ENCODE data around the gene VAC14.
A peak's percentile ranks its signal among the peaks of the same experiment; 100 is the strongest.
"Not testable (repeated sequence)": the region's sequence is repeated elsewhere in the genome, so short reads cannot be mapped to it uniquely, and the experiment has no call there.

Gene VAC14

DNA sequence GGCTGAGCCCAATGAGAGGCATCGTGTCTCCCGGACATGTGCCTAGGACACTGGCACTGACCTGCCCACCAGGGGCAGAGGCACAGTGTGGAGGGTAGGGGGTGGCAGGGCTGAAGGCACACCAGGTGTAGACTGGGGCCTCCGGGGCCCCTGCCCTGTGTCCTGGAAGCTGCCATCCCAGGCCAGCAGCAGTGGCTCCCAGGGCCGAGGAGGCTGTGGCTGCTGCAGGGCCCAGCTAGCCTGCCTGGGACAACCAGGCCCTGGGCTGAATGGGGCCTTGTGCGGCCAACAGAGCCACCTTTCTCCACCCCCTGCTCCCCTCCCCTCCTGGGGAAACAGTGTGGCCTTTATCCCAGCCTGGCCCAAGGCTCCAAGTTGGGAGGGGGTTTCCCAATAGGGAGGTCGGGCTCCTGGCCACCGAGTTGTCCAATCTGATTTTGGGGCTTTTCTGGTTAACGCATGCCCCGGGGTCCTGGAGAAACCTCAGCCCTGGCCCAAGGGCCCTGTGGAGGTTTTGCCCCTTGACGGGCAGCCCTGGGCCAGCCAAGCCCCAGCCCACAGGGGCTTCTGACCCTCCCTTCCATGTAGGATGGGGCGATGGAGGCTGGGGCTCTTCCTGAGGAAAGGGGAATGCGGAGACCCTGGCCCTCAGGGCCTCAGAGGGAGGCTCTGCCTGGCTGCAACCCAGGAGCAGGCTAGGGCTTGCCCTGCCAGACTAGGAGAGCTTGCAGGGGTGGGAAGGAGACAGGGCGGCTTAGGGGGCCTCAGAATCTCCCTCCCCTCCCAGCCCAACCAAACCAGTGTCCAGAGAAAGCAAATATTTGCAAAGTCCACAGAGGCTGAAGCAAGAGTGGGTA is 119.3 kb downstream of the VAC14 start:
- peak; percentile 61 for DNase-seq (ENCODE audit: low read depth, low spot score)

DNA sequence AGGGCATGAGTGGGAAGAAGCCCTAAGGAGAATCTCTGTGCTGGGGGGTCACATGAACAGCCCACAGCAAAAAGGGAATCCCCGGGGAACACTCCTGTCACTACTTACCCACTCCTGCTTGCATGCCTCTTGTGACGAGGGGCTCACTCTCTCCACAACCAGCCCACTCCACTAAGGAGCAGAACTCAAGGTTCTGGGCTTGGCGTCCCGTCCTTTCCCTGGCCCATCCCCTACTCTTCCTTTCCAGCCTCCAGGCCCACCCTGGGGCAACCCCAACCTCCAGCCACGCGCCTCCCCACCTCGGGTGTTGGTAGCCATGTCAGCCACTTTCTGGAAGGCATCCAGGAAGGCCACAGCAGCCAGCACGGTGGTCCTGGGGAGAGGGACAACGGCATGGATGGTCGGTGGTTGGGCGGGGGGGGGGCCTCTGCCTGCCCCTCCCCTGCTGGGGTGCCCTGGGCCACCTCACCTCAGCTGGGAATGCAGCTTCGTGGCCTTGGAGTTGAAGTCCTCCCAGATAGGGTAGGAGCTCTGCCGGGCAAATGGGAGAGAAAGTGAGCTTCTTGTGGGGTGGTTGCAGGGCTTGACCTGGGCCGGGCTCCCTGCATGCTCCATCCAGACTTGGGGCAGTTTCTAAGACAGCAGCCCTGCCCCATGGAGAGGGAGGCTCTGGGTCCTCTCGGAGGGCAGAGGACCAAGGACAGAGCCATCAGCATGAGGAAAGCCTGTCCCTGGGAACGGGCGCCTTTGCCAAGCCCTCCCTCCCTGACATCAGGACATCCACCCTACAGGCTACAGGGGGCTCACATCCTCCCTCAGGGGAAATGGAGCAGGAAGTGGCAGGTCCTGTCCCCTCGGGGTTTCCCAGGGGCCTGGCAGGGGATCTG is 120.2 kb downstream of the VAC14 start:
- DNase-seq (ENCODE audit: low read depth, low spot score), result no peak

DNA sequence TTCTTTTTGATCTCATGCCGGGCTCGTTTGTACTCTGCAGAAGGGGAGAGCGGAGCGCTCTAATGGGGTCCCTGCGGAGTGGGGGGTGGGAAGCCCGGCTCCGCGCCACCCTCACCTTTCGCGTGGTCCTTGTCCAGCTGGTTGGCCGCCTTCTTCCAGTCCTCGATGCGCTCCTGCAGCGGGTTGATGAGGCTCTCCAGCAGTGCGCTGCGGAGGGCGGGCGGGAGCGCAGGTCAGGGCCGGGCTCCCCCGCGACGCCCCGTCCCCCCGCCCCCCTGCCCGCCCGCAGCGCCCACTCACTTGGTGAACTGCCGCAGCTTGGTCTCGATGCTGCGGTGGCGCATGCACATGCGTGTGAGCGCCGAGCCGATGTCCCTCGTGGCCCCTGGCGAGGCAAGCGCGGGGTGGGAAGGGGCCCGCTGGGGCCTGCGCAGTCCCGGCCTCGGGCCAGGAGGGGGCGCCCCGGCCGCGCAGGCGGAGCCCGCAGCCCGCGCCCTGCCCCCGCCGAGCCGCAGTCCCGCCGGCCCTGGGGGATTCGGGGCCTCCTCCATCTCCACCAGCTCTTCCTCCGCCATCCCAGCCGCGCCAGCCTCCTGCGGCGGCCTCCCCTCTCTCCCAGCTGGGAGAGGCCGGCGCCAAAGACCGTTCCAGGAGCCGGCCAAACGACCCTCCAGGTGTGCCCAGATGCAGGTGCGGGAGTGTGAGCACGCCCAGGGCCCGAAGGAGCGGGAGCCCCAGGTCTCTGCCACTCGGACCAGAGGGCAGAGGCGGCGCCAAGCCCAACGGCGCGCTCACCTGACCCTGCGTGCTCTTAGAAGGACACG is 121.1 kb downstream of the VAC14 start:
- peak; percentile 57 for DNase-seq (ENCODE audit: low read depth, low spot score)

DNA sequence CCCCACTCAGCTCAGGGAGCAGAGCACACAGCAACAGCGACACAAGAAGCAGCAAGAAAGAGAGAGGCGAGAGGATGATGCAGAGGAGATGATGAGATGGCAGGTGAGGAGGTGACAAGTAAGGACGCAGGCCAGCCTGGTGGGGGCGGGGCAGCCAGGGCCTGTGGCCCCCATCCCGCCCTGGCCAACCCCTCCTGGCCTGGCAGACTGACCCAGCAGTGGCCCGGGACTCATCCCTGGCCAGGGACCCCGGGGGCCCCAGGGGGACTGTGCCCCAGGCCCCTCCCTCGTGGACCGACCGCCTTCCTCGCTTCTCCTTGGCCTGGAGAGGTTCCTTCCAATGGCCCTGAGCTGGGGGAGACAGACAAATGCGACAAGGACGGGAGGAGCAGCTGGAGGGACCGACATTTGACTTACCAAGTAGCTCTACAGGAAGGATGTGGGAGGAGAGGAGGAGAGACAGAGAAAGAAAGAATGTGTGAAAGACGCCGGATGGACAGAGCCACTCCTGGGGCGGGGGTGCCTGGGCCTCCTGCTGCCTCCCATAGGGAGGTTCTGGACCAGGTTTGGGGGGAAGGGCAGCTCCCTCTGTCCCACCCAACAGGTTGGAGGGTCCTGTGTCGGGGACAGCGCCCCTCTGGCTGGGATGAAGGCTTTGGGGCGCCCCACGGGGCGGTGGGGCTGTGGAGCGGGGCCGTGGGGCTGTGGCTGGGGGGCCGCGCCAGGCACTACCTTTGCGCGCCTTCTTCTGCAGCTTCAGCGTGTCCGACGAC is 121.9 kb downstream of the VAC14 start:
- DNase-seq (ENCODE audit: low read depth, low spot score), result no peak

DNA sequence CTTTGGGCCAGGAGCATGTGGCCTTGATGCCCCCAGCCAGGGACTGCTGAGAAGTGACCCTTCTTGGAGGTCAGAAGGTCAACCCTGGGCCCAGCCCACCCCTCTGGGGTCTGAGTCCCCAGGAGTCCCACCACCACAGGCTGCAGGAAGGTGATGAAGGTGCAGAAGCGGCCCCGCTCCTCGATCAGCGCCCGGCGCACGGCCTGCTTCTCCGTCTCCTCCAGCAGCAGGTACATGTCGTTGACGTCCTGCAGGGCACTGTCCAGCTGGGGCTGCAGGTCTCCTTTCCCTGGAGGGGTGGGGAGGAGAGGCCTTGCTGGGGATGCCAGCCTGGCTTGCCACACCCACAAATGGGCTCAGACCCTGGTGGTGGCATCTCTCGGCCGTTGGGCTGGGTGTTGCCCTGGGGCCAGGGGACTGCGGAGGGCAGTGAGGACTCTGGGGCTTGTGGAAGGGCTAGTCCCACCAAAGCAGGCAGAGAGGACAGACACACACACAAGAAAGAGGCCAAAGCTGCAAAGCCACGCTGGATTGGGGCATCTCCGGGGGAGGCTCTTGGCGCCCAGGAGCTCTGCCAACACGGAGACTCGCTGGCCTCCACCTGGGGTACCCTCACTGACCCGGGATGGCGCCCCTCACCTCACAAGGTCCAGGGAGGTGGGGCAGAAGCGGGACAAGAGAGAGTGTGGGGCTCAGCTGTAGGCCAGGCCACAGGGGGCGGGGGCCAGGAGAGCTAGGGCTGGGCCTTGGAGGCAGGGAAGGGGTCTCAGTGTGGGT is 122.6 kb downstream of the VAC14 start:
- no peak for DNase-seq (ENCODE audit: low read depth, low spot score)

DNA sequence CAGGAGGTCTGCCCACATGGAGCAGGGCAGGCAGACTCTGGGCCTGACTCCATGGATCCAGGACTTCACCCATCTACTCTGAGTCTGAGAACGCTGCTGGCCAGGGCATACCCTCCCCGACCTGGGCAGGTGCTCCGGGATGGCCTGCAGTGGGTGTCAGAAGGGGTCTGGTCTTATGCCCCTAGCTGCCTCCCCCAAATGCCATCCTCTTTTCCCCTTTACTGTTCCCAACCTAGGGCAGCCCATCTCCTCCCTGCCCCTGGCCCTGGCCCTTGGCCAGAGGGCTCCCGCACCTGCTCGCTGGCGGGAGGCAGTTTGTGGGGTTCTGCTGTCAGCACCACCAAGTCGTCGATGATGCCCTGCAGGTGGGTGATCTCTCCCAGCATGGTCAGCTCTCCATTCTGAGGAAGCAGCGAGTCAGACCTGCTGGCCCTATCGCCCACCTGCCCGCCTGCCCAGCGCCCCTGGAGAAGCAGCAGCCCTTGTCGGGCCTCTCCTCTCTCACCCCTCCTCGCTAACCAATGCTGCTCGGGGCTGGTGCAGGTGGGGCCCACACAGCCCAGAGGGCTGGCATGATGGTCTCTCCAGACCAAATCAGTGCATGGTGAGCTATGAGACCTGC is 123.3 kb downstream of the VAC14 start:
- no peak for DNase-seq (ENCODE audit: low read depth, low spot score)

DNA sequence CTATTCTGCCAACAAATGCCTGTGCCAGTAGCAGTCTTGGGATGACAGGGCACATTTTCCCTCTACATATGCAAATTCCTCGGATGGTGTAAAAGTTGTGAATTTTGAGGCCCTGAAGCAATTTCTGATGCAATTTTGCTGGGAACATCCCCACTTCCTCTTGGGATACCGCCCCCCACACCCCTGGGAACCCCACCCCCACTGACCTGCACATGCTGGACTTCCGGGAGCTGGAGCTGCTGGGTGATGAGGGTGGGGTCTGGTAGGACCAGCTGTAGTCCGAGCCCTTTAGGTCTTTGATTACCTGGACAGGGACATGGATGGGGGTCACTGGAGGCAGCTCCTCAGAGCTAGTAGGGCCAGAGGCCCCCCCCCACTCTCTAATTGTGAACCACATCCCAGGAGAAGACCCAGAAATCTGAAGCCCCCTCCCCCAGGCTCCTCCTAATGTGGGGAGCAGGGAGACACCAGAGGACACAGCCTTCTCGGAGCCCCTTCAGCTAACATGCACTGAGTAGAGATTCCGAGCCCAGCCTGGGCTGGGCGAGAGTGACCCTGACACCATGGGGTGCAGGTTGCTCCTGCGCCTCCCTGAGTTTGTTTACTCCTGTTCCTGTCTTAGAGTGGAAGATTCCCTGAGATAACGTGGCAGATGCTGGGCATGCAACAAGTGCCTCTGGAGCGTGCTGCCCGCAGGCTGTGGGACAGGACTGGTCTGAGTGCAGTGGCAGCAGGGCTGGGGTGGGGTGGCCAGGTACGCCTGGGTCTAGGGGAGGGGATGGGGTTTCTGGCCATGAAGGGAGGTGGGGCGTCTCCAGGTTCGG is 124.1 kb downstream of the VAC14 start:
- DNase-seq (ENCODE audit: low read depth, low spot score), result no peak

DNA sequence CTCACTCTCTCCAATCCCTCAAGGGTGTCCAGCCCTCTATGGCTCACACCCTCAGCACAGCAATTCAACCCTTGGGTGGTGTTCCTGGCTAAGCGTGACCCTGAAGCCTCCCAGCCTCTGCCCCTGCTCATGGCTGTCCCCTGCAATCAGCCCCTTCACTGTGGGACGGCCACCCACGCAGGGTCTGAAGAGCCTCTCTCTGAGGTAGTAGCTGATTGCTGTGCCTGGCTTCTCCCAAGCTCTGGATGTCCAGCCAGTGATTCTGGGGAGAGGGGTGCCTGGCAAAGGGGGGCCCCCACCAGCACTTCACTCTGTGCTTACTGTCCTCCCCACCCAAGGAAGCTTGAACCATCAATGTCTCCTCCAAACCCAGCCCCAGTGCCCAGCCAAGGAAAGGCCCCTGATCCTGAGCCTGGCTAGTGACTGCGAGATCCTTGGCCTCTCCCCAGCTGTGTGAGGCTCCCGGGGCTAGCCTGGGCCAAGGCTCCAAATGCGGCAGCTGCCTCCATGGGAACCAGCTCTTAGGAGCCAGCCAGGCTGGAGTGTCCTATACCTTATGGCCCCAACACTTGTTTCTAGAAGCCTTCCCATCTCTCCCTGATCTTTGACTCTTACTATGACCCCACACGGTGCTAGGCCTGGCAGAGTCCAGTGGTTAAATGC is 125.0 kb downstream of the VAC14 start:
- no peak for DNase-seq (ENCODE audit: low read depth, low spot score)

DNA sequence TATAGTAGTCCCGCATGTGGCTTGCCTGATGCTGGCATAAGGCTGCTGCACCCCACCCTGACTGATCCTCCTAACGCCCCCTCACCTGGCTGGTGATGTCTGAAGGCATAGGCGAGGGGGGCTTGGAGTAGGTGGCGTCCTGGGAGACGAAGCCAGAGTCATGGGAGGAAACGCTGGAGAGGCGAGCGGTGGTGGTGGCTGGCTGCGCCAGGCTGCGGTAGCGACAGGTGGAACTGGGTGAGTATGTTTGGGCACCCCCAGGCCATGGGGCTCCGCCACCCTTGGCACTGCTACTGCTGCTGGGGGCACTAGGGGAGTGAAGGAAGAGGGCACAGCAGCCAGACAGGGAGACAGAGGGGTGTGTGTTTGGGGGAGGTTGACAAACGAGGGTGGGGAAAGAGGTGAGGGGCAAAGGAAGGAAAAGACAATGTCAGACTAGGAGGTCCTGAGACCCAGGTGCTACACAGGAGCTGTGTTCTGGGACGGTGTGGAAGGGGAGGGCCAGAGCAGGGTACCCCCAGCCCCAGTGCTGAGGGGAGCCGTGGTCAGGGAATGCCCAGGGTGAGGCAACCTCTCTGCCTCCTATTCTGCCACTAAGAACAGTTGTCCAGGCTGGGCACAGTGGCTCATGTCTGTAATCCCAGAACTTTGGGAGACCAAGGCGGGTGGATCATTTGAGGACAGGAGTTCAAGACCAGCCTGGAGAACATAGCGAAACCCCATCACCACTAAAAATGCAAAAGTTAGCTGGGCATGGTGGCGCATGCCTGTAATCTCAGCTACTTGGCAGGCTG is 126.5 kb downstream of the VAC14 start:
- DNase-seq (ENCODE audit: low read depth, low spot score), result no peak

DNA sequence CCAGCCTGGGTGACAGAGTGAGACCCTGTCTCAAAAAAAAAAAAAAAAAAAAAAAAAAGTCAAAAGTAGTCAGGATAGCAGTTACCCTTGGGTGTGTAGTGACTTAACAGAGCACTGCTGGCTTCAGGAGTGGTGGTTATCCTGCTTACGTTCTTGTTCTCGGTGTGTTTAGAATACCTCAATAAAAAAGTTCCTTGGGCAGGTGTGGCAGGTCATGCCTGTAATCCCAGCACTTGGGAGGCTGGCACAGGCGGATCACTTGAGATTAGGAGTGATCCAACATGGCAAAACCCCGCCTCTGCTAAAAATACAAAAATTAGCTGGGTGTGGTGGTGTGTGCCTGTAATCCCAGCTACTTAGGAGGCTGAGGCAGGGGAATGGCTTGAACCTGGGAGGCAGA is 130.0 kb downstream of the VAC14 start:
- DNase-seq (ENCODE audit: low read depth, low spot score), result not testable (repeated sequence)

DNA sequence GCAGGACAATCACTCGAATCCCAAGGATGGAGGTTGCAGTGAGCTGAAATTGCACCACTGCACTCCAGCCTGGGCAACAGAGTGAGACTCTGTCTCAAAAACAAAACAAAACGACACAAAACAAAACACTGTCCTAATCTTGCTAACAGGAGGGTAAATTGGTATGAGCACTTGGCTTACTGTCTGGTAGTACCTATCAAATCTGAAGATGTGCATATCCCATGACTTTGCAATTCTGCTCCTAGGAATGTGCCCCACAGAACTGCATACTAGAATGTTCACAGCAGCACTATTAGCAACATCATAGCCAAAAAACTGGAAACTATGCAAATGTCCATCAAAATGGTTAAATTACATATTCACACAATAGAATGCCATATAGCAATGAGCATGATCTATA is 130.8 kb downstream of the VAC14 start:
- no peak for DNase-seq (ENCODE audit: low read depth, low spot score)

DNA sequence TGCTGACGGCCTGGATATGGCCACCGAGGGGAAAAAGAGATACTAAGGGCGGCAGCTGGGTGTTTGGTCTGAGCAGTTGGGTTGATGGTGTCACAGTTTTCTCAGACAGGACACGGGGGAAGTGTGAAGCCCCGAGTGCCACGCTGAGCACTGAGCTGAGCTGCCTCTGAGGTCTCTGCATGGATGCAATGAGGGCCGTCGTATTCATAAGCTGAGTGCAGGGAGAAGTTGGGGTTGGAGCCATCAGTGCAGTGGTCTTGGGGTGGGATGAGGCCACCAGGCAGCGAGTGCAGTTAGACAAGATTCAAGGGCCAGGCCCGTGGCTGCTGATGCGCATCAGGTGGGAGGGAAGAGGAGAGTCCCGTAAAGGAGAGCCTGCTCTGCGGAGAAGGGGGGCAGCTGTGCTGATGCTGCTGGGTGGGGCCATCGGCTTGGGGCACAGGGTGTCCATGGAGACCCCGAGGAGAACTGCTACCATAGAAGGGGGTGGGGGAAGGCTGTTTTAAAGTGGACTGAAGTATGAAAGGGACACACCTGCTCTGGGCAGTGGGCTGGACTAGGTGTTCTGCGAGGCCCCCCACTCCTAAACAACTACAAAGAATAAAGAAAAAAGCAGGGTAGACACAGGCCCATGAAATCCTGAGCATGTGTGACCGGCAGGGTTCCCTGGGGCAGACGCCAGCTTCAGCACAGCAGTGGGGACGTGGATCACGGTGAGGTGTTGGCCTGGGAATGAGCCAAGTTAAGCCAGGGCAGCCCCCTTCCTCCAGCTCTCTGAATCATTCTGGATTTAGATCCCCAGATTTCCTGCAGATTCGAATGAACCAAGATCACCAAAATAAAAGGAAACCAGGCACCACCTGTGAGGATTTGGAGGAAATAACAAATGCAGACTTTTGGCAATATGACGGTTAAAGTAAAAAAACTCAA is 134.9 kb downstream of the VAC14 start:
- DNase-seq (ENCODE audit: low read depth, low spot score), result no peak

DNA sequence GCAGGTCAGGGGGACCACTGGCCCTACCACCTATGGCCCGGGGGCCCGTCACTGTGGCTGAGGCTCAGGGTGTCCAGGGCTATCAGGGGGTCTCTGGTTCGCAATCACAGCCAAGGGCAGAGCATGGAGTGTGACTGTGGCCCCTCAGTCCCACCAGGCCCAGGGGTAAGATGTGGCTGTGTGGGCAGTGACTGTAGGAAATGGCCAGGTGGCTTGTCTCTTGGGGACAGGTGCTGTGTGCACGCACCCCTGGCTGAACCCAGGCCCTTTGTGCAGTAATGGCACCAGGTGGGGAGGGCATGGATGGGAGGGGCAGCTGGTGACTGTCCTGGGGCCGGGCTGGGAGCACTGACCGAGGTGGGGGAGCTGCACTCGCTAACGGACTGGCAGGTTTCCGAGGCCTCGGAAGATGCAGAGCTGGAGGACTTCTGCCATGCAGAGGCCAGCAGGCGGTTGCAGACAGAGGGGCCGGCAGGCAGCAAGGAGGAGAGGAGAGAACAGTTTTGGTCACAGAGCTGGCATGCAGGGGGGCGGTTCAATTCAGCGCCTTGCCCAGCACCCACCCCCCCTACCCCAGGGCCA is 135.8 kb downstream of the VAC14 start:
- DNase-seq (ENCODE audit: low read depth, low spot score), result no peak

DNA sequence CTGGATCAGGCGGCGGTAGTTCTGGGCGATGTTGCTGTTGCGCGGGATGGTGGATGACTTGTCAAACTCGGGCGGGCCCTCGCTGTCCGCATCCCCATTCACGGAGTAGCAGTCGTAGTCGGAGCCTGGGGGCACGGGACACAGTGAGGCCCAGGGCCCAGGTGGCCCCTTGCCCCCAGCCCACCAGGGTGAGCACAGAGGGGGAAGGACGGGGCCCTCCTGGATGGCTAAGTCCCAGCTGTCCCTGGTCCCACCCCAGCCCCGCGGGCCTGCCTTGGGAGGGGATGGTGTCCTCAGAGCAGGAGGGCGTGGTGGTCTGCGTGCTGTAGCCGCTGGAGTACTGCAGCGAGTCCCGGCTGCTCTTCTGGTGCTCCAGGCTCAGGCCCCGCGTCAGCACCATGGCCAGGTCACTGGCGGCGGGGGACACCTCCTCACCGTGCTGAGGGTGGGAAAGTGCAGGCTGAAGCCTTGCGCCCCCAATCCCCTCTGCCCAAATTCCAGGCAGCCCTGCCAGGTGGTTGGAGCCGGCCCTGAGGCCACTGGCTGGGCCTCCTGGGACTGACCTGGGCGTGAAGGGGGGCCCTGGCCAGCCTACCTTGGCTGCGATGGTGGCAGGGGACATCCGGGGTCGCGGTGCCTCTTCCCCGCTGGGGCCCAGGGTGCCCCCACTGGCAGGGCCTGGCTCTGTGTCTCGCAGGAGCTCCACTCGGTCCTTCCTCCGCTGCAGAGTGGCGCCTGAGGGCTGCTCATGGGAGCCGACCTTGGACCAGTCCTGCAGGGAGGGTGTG is 136.4 kb downstream of the VAC14 start:
- peak; percentile 57 for DNase-seq (ENCODE audit: low read depth, low spot score)
